GM10248 (cell line): ENCODE results near the gene APBB1.

Experiments
- CTCF ChIA-PET: fragments of 300-600 bp; sonication (Branson Sonifier 250); formaldehyde crosslinking; extraction: SDS; loops from one replicate; lab custom pipeline; 2021; ENCODE audit warnings: antibody characterized with exemption; lab: Yijun Ruan, JAX
- POLR2A ChIA-PET: fragments of 350-650 bp; sonication (Branson Sonifier 250); formaldehyde crosslinking; extraction: SDS; loops from one replicate; lab custom pipeline; 2020; ENCODE audit warnings: antibody characterized with exemption; lab: Yijun Ruan, JAX
- DNase-seq: peaks from one replicate; pipeline ENCODE4 v3.0.0; 2012; ENCODE audit errors: extremely low spot score
- TF ChIP-seq, protein P1 (sequence below): IDR thresholded peaks from 2 replicates; pipeline ENCODE4 v1.5.1; 2012; ENCODE audit warnings: mild to moderate bottlenecking, low read depth; ENCODE audit errors: extremely low read depth, missing control alignments, control extremely low read depth

APBB1 gene

DNA sequence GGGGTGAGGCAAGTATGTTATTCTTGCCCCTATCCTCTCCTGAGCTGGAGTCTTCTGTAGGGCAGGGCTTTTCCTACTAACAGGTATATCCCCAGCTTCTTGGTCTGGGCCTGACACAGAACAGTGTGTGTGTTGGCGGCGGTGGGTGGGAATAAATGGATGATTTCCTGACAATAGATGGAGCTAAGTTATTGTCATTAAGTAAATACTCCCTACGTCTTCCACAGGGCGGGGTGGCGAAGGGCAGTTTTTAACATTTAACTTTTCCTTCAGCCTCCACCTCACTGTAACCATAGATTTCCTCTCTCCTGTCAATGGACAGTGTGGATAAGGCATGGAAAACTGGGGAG, 40.3 kb downstream of the APBB1 start:
- POLR2A ChIA-PET = interaction anchor here (0.7 kb wide), 1 partner anchor 12 kb away, joined by 10 read pairs; the partner anchor contains the start of gene SMPD1
- DNase-seq = no peak
- TF ChIP-seq, protein P1, sequence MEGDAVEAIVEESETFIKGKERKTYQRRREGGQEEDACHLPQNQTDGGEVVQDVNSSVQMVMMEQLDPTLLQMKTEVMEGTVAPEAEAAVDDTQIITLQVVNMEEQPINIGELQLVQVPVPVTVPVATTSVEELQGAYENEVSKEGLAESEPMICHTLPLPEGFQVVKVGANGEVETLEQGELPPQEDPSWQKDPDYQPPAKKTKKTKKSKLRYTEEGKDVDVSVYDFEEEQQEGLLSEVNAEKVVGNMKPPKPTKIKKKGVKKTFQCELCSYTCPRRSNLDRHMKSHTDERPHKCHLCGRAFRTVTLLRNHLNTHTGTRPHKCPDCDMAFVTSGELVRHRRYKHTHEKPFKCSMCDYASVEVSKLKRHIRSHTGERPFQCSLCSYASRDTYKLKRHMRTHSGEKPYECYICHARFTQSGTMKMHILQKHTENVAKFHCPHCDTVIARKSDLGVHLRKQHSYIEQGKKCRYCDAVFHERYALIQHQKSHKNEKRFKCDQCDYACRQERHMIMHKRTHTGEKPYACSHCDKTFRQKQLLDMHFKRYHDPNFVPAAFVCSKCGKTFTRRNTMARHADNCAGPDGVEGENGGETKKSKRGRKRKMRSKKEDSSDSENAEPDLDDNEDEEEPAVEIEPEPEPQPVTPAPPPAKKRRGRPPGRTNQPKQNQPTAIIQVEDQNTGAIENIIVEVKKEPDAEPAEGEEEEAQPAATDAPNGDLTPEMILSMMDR = no peak
- CTCF ChIA-PET = interaction anchor here (0.6 to 9.5 kb wide), 95 partner anchors 9 to 1303 kb away, joined by 3 to 371 read pairs (median 4); partner anchors contain the start of genes APBB1, ARFIP2, CNGA4 and DNHD1

DNA sequence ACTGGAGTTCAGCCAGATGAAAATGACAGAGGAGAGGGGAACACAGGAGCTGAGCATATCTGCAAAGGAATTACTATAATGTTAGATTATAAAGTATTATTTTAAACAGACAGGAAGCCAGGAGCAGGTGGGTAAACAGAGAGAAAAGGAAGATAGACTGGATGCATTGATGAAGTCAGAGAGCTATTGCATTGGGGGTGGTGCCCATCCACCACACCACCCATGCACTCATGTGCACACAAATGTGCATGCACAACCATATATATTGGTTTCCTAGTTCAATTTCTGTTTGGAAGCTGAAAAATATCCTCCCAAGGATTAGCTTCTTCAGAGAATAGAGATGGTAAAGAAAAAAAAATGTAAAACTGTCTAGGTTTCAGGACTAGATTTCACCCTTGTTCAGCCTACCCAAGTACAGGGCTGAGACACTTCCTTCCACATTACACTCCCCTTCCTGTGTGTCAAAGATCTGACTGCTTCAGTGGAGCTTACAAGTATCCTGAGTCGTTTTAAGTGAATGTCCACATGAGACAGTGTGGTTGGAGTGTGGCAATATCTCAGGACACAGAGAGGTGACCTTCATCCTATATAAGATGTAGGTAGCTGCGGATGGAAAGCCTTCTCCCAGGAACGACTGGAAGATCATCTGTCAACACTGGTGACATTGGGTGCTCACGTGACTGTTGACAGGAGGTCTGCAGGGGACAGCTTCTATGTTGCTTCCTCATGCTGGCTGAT, 40.8 kb downstream of the APBB1 start:
- TF ChIP-seq, protein P1 = no peak
- CTCF ChIA-PET = interaction anchor here (0.8 to 9.5 kb wide), 41 partner anchors 10 to 376 kb away, joined by 3 to 371 read pairs (median 7); partner anchors contain the start of genes APBB1, ARFIP2, DNHD1 and HPX
- POLR2A ChIA-PET = no interaction called here
- DNase-seq = no peak

DNA sequence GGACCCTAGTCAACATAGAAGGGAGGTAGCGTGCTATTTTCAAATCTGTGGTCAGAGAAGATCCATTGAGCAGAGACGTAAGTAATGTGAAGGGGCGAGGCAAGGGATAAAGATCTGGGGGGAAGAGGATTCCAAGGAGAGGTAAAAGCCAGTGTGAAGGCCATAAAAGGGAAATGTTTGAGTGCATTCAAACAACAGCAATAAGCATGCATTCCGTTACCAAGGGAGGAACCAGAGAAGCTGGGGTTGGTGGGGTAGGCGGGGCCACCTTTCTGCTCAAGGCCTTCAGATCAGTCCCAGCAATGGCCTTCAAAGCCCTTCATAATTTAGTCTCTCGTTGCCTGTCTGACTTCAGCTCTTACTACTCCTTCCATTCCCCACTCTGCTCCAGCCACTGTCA, 47.1 kb downstream of the APBB1 start:
- ChIA-PET POLR2A (no interaction called here), CTCF (interaction anchor here (1.0 to 2.7 kb wide), 2 partner anchors 9 to 14 kb away, joined by 4 to 26 read pairs; no protein-coding TSS in a partner anchor)
- no peak for DNase-seq
- TF ChIP-seq, protein P1 = no peak

DNA sequence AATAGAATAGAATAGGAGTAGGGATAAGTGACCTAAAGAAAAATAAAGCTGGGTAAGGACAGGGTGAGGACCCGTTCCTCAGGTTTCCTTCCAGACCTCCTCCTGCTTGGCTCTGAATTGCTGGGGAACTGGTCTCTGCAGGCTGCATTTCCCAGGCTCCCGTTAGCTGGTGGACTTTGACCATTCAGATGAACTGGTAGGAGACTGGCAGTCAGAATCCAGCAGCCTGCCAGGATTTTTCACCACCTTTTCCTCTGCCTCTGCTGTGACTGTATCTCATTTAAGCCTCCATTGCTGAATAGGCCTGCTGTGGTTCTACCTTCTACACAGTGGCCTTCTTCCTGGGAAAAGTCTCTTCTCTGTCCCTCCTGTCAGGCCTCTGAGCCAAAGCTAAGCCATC, 53.2 kb downstream of the APBB1 start:
- POLR2A ChIA-PET = no interaction called here
- TF ChIP-seq, protein P1 = no peak
- DNase-seq = no peak

DNA sequence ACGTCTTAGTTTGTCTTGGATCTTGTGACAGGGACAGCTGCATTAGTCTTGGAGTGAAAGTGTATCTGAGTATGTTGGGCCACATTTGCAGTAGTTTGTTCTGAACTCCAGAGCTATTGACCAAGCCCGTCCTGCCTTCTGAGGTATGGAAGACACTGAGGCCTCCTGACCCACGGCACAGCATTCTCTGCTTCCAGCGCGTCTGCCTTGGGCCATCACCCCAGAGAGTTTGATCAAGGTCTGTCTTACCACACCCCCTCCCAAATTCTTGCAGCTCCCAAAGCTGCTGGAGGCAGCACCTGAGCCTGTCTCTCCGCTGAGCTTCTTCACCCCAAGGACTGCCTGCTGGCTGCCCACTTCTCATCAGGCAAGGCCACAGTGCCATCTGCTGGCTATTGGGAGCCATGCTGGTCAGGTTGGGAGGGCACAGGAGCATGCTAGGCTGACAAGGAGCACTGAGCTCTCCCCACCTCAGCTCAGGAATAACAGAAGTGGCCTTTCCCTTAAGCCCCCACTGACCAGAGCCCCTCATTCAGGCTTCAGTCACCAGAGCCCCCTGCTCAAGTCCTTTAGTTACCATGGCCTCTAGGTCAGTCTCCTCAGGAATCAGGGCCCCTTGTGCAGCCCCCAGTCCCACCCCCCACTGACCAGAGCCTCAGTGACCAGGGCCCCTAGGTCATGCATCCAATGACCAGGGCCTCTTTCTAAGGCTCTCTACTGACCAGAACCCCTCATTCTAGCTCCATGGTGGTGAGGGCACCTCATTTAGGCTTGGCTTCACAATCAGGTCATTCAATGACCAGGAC, 55.8 kb downstream of the APBB1 start:
- TF ChIP-seq, protein P1 = peak; percentile 86
- POLR2A ChIA-PET = no interaction called here
- CTCF ChIA-PET = interaction anchor here (0.6 to 6.7 kb wide), 59 partner anchors 9 to 382 kb away, joined by 3 to 87 read pairs (median 4); partner anchors contain the start of genes APBB1, CAVIN3, CCKBR and FHIP1B
- DNase-seq = peak; percentile 78

More for the DNA sequence above, 53.2 kb downstream of the APBB1 start:
- CTCF ChIA-PET = interaction anchor here (1.3 to 6.7 kb wide), 2 partner anchors 12 to 80 kb away, joined by 3 to 87 read pairs; no protein-coding TSS in a partner anchor
